IMR-90 (cell line): Measurements from ENCODE around the gene IMP3. TPM values are rescaled to one million over a fixed set of nuclear protein-coding genes. Genes with fewer than 3 reads are reported as not detected.

Experiments
- ATAC-seq: fragments of 200-7000 bp; cut with Tn5 transposase; 2 replicates; pipeline ENCODE4 v1.9.1; 2020; ENCODE audit warnings: low read depth, mild to moderate bottlenecking, moderate library complexity
- BruUV-seq: library from RNA; stranded (reverse); fragments of 400-500 nt; replicated peaks from 2 replicates; lab custom pipeline; 2021; lab: Mats Ljungman, UMichigan
- CTCF ChIA-PET: fragments of 300-600 bp; formaldehyde crosslinking; extraction: SDS; loops from one replicate; lab custom pipeline; 2021; ENCODE audit warnings: antibody characterized with exemption; lab: Yijun Ruan, JAX
- POLR2A ChIA-PET: fragments of 300-600 bp; sonication (Branson Sonifier 250); formaldehyde crosslinking; loops from one replicate; lab custom pipeline; 2022; ENCODE audit warnings: antibody characterized with exemption; ENCODE audit not compliant: unreplicated experiment; lab: Charles Lee
- DNase-seq: peaks from one replicate; pipeline ENCODE4 v3.0.0; 2013
- H2AFZ ChIP-seq: replicated peaks from 2 replicates; pipeline ENCODE3; 2013; ENCODE audit warnings: low read length, mild to moderate bottlenecking; ENCODE audit not compliant: poor library complexity
- H2AK5ac ChIP-seq: 2 replicates; pipeline ENCODE4 v1.6.1; 2013; ENCODE audit warnings: low read depth, low read length, inconsistent platforms
- H2AK9ac ChIP-seq: replicated peaks from 2 replicates; pipeline ENCODE3; 2013; ENCODE audit warnings: mild to moderate bottlenecking, low read depth, low read length, moderate library complexity; ENCODE audit not compliant: poor library complexity
- H2BK120ac ChIP-seq: 2 replicates; pipeline ENCODE4 v1.6.1; 2013; ENCODE audit warnings: low read depth, low read length, inconsistent platforms
- H2BK15ac ChIP-seq: 3 replicates; pipeline ENCODE4 v1.6.1; 2013; ENCODE audit warnings: low read depth, low read length, inconsistent platforms
- H2BK20ac ChIP-seq: 2 replicates; pipeline ENCODE4 v1.6.1; 2013; ENCODE audit warnings: low read depth, mild to moderate bottlenecking, inconsistent platforms, low read length, moderate library complexity
- H2BK5ac ChIP-seq: 2 replicates; pipeline ENCODE4 v1.6.1; 2013; ENCODE audit warnings: mild to moderate bottlenecking, low read depth, low read length, inconsistent platforms; ENCODE audit not compliant: poor library complexity, severe bottlenecking
- H3K14ac ChIP-seq: replicated peaks from 2 replicates; pipeline ENCODE4 v1.6.1; 2013; ENCODE audit warnings: low read depth, low read length, inconsistent platforms
- H3K18ac ChIP-seq: 2 replicates; pipeline ENCODE4 v1.6.1; 2013; ENCODE audit warnings: low read depth, low read length, control low read depth
- H3K23ac ChIP-seq: 2 replicates; pipeline ENCODE4 v1.6.1; 2013; ENCODE audit warnings: low read depth, low read length, inconsistent platforms
- H3K27ac ChIP-seq: 2 replicates; pipeline ENCODE4 v1.5.1; 2013; ENCODE audit warnings: mild to moderate bottlenecking, control low read depth, low read length; ENCODE audit not compliant: insufficient read depth
- H3K27me3 ChIP-seq: 2 replicates; pipeline ENCODE4 v1.6.1; 2013; ENCODE audit warnings: low read length; ENCODE audit not compliant: control insufficient read depth, insufficient read depth
- H3K36me3 ChIP-seq: 2 replicates; pipeline ENCODE4 v1.6.1; 2013; ENCODE audit warnings: low read length, mixed read lengths; ENCODE audit not compliant: control insufficient read depth, insufficient read depth
- H3K4ac ChIP-seq: 2 replicates; pipeline ENCODE4 v1.6.1; 2013; ENCODE audit warnings: low read depth, low read length, inconsistent platforms
- H3K4me1 ChIP-seq: 2 replicates; pipeline ENCODE4 v1.6.1; 2013; ENCODE audit warnings: low read length, mixed read lengths; ENCODE audit not compliant: control insufficient read depth, insufficient read depth
- H3K4me2 ChIP-seq: 2 replicates; pipeline ENCODE4 v1.6.1; 2013; ENCODE audit warnings: low read depth, mild to moderate bottlenecking, control low read depth, low read length, moderate library complexity
- H3K4me3 ChIP-seq: 2 replicates; pipeline ENCODE4 v1.5.1; 2013; ENCODE audit warnings: low read depth, mild to moderate bottlenecking, control low read depth, low read length, moderate library complexity; ENCODE audit not compliant: insufficient read depth
- H3K56ac ChIP-seq: 2 replicates; pipeline ENCODE4 v1.6.1; 2013; ENCODE audit warnings: low read length, inconsistent platforms; ENCODE audit not compliant: insufficient read depth; ENCODE audit errors: extremely low read depth
- H3K79me1 ChIP-seq, 2 experiments: 2 replicates each; pipeline ENCODE4 v1.6.1; 2013; ENCODE audit warnings: low read length in 2 of 2, inconsistent platforms in 1 of 2, low read depth in 1 of 2
- H3K9ac ChIP-seq: 2 replicates; pipeline ENCODE4 v1.6.1; 2013; ENCODE audit warnings: low read depth, low read length, control low read depth
- H3K9me1 ChIP-seq: 2 replicates; pipeline ENCODE4 v1.6.1; 2013; ENCODE audit warnings: low read length, inconsistent platforms; ENCODE audit not compliant: insufficient read depth
- H3K9me3 ChIP-seq: 2 replicates; pipeline ENCODE4 v1.6.1; 2013; ENCODE audit warnings: low read length; ENCODE audit not compliant: control insufficient read depth, insufficient read depth
- H4K20me1 ChIP-seq: 2 replicates; pipeline ENCODE4 v1.6.1; 2013; ENCODE audit warnings: low read length, inconsistent platforms; ENCODE audit not compliant: insufficient read depth
- H4K5ac ChIP-seq: 2 replicates; pipeline ENCODE4 v1.6.1; 2013; ENCODE audit warnings: mild to moderate bottlenecking, low read depth, low read length, control low read depth
- H4K8ac ChIP-seq, 2 experiments: 2 replicates each; pipeline ENCODE4 v1.6.1; 2013; ENCODE audit warnings: low read depth in 2 of 2, low read length in 2 of 2, control low read depth in 1 of 2, inconsistent platforms in 1 of 2
- H4K91ac ChIP-seq: 2 replicates; pipeline ENCODE4 v1.6.1; 2013; ENCODE audit warnings: low read depth, low read length, inconsistent platforms; ENCODE audit not compliant: insufficient read depth
- CEBPB ChIP-seq: IDR thresholded peaks from 2 replicates; pipeline ENCODE4 v1.6.1; 2012; ENCODE audit warnings: low read depth, low read length, improper control_type of control experiment
- FOS ChIP-seq: fragments of 150-350 bp; IDR thresholded peaks from 2 replicates; pipeline ENCODE4 v1.6.1; 2016; ENCODE audit warnings: low read depth, low read length
- MAZ ChIP-seq: IDR thresholded peaks from 2 replicates; pipeline ENCODE4 v1.6.1; 2012; ENCODE audit warnings: low read depth, mild to moderate bottlenecking, low read length, improper control_type of control experiment, moderate library complexity, borderline replicate concordance
- RAD21 ChIP-seq: IDR thresholded peaks from 2 replicates; pipeline ENCODE4 v1.6.1; 2012; ENCODE audit warnings: low read length, improper control_type of control experiment
- SMC3 ChIP-seq: fragments of 150-350 bp; IDR thresholded peaks from 2 replicates; pipeline ENCODE4 v1.6.1; 2016; ENCODE audit warnings: low read depth, mild to moderate bottlenecking, antibody characterized with exemption, low read length, moderate library complexity
- WGBS, 2 experiments: methylation state at CpG; one replicate each; pipeline versions ENCODE4 v1.1.5 to v1.1.7; 2013; ENCODE audit warnings: missing lambda C conversion rate in 2 of 2; ENCODE audit not compliant: insufficient read length in 1 of 2; ENCODE audit errors: extremely low coverage in 2 of 2; 5-methylcytosine and 5-hydroxymethylcytosine counted together
- dilution Hi-C: fragments of 300-500 bp; cut with HindIII; formaldehyde crosslinking; loops from one replicate; pipeline ENCODE4 v1.14.3; 2018; ENCODE audit warnings: low sequenced_read_pairs; ENCODE audit not compliant: unreplicated experiment
- in situ Hi-C: fragments of 300-500 bp; cut with MboI; formaldehyde crosslinking; loops from 3 replicates; pipeline ENCODE4 v1.14.3; 2019; ENCODE audit warnings: low sequenced_read_pairs, inconsistent platforms, mixed read lengths
- intact Hi-C: fragments of 100-400 bp; cut with micrococcal nuclease; formaldehyde crosslinking; loops from 2 replicates; pipeline ENCODE4 v1.10.0; 2022
- polyA plus RNA-seq, 3 experiments: library from polyadenylated mRNA; depleted of rRNA; stranded (reverse); fragments of >200 nt; gene quantifications; 2 replicates each; pipeline ENCODE4 v1.2.3, GENCODE V29; 2012; ENCODE audit warnings: low replicate concordance in 1 of 3
- total RNA-seq: library from RNA; depleted of rRNA; stranded (reverse); fragments of >200 nt; gene quantifications from 2 replicates; pipeline ENCODE4 v1.2.3, GENCODE V29; 2012
- TF ChIP-seq, protein P1 (sequence below): fragments of 150-350 bp; IDR thresholded peaks from 2 replicates; pipeline ENCODE4 v1.6.1; 2016; ENCODE audit warnings: low read depth, mild to moderate bottlenecking, low read length, moderate library complexity, borderline replicate concordance

IMP3 gene
- total and polyA plus RNA-seq, 2 of the 4 experiments (the other 2 are of a cell fraction): 42.1 to 59.3 TPM

DNA sequence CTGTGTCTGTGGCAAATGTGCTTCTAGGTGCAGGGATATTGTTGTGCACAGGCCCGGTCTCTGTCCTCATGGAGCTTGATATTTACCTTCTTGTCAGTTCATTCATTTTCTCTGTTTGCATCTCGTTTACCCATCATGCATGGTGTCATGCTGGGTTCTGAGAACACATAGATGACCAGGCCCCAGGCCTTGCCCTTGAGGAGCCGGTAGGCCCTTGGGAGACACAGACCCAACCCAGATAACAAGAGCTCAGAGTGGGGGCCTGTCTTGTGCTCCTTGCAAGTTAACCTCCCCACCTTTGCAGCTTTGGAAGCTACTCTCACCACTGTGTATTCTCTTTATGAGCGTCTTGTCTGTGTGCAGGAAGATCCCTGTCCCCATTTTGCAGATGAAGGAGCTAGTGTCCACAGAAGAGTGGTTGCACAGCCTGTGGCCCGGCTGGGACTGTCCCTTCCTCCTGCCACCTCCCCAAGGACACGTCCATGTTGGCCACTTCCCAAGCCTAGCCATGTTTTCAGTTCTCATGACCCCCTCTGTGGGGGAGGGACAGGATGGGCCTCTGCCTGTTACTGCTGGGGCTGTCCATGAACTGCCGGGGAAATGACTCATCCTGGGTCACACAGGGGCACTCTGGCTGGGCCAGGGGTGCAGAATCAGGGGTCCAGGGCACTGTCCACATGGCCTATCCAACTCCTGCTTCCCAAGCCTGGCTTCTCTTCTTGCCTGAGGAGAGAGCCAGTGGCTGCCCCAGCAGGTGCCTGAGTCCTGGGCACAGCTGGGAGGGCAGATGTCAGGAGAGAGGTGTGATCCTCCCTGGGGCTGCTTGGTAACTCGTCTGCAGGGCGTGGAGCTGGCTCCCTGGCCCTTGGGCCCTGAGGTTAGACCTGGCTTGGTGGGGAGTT, 11.1 kb upstream of the IMP3 start:
- intact Hi-C loops: no loop called here
- Histone ChIP-seq H3K9me3 (no peaks in the 10 kb centered on the region), H3K4me1 (peaks cover 47% of the 10 kb centered on the region), H3K4me3 (peak overlapping the region; percentile 40), H3K79me1 (peaks cover 32 to 89% of the 10 kb centered on the region in 2 experiments), H4K8ac (peak overlapping the region in 1 of 2 experiments; percentile 22; a peak in 1 of 4 replicates), H2BK120ac (peak overlapping the region; percentile 40; the same call in 1 of the 2 replicates), H4K20me1 (peaks cover 74% of the 10 kb centered on the region), H3K18ac (peak overlapping the region; percentile 5; the same call in 1 of the 2 replicates), H3K9ac (peak overlapping the region; percentile 32; the same call in 1 of the 2 replicates), H2AFZ (peak overlapping the region; percentile 21), H3K27ac (peak overlapping the region; percentile 18; the same call in 1 of the 2 replicates), H3K4ac (peak overlapping the region; percentile 65), H3K56ac (no peak overlapping the region), H3K14ac (peak overlapping the region; percentile 69), H2AK5ac (peak overlapping the region; percentile 76), H4K91ac (peak overlapping the region; percentile 66), H4K5ac (no peak overlapping the region; the same call in 1 of the 2 replicates), H3K27me3 (no peaks in the 10 kb centered on the region), H3K36me3 (peaks cover 44% of the 10 kb centered on the region), H3K9me1 (peaks cover 45% of the 10 kb centered on the region), H2AK9ac (peak overlapping the region; percentile 84), H2BK5ac (peak overlapping the region; percentile 26), H2BK15ac (no peak overlapping the region), H3K23ac (peak overlapping the region; percentile 22; the same call in 1 of the 2 replicates), H2BK20ac (0 out of 2 replicates have a peak overlapping the region, but pooled peaks have one; percentile 24), H3K4me2 (peak overlapping the region; percentile 92)
- no TSS peak for BruUV-seq
- TF ChIP-seq, protein P1, sequence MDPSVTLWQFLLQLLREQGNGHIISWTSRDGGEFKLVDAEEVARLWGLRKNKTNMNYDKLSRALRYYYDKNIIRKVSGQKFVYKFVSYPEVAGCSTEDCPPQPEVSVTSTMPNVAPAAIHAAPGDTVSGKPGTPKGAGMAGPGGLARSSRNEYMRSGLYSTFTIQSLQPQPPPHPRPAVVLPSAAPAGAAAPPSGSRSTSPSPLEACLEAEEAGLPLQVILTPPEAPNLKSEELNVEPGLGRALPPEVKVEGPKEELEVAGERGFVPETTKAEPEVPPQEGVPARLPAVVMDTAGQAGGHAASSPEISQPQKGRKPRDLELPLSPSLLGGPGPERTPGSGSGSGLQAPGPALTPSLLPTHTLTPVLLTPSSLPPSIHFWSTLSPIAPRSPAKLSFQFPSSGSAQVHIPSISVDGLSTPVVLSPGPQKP: no peak
- TF ChIP-seq SMC3: no peak
- TF ChIP-seq MAZ: no peak
- no peak for TF ChIP-seq RAD21
- TF ChIP-seq FOS: peak; percentile 61; the same call in 1 of the 2 replicates
- TF ChIP-seq CEBPB: no peak
- ATAC-seq (no peak), DNase-seq (no peak)
- CTCF ChIA-PET: no interaction called here
- dilution Hi-C loops: no loop called here
- in situ Hi-C loops: no loop called here
- POLR2A ChIA-PET: interaction anchor here (0.7 kb wide), 1 partner anchor 234 kb away, joined by 8 read pairs; no protein-coding TSS in a partner anchor
- WGBS, 2 experiments: 56% methylated on average over 2 of the region's 9 CpGs; no CpG with 5 or more reads in 1 of the 2 experiments
